Panc1 (cell line): ENCODE results near the gene CEP68. TPM values are rescaled to one million over a fixed set of nuclear protein-coding genes. Genes with fewer than 3 reads are reported as not detected.

Experiments
- ATAC-seq: fragments of 200-7000 bp; cut with Tn5 transposase; 2 replicates; pipeline ENCODE4 v1.9.1; 2020; ENCODE audit warnings: mild to moderate bottlenecking, moderate library complexity
- BruUV-seq: library from RNA; stranded (reverse); fragments of 400-500 nt; replicated peaks from 2 replicates; lab custom pipeline; 2021; lab: Mats Ljungman, UMichigan
- CTCF ChIA-PET: fragments of 300-600 bp; sonication (Branson Sonifier 250); formaldehyde crosslinking; loops from one replicate; lab custom pipeline; 2022; ENCODE audit warnings: antibody characterized with exemption; lab: Charles Lee
- POLR2A ChIA-PET: fragments of 300-600 bp; sonication (Branson Sonifier 250); formaldehyde crosslinking; loops from one replicate; lab custom pipeline; 2022; ENCODE audit warnings: antibody characterized with exemption; lab: Charles Lee
- DNase-seq: peaks from one replicate; pipeline ENCODE4 v3.0.0-alpha.2; 2010; ENCODE audit warnings: low read depth, low spot score
- H3K27ac ChIP-seq: 2 replicates; pipeline ENCODE4 v1.5.1; 2011; ENCODE audit warnings: mild to moderate bottlenecking, low read length, inconsistent platforms
- H3K27me3 ChIP-seq: fragments of 200-500 bp; sonication (Bioruptor generic); 2 replicates; pipeline ENCODE4 v1.6.0; 2014; ENCODE audit warnings: low read length, inconsistent platforms; ENCODE audit not compliant: control insufficient read depth, insufficient read depth
- H3K36me3 ChIP-seq: fragments of 200-500 bp; sonication (Bioruptor generic); 2 replicates; pipeline ENCODE4 v1.5.1; 2014; ENCODE audit warnings: inconsistent platforms, mild to moderate bottlenecking, low read length, moderate library complexity; ENCODE audit not compliant: control insufficient read depth, insufficient read depth
- H3K4me1 ChIP-seq: 2 replicates; pipeline ENCODE4 v1.5.1; 2011; ENCODE audit warnings: inconsistent platforms, mild to moderate bottlenecking, low read length, moderate library complexity; ENCODE audit not compliant: control insufficient read depth, insufficient read depth
- H3K4me3 ChIP-seq, 2 experiments: 2 replicates each; pipeline ENCODE4 v1.5.1; 2011 to 2012; ENCODE audit warnings: low read depth in 2 of 2, low read length in 2 of 2, mild to moderate bottlenecking in 2 of 2, inconsistent platforms in 1 of 2, moderate library complexity in 1 of 2
- H3K9me3 ChIP-seq: fragments of 200-500 bp; sonication (Bioruptor generic); 2 replicates; pipeline ENCODE4 v1.5.1; 2014; ENCODE audit warnings: low read depth, mild to moderate bottlenecking, inconsistent platforms, low read length, moderate library complexity; ENCODE audit not compliant: control insufficient read depth, insufficient read depth
- POLR2AphosphoS5 ChIP-seq: IDR thresholded peaks from 2 replicates; pipeline ENCODE4 v1.6.1; 2012; ENCODE audit warnings: mild to moderate bottlenecking, low read depth, low read length, moderate library complexity
- SIN3A ChIP-seq: IDR thresholded peaks from 2 replicates; pipeline ENCODE4 v1.6.1; 2012; ENCODE audit warnings: low read depth, mild to moderate bottlenecking, low read length, moderate library complexity, borderline replicate concordance; ENCODE audit not compliant: insufficient read depth
- TCF7L2 ChIP-seq: IDR thresholded peaks from 2 replicates; pipeline ENCODE4 v1.6.1; 2011; ENCODE audit warnings: mild to moderate bottlenecking, low read depth, low read length, inconsistent platforms
- in situ Hi-C: cut with HindIII; loops from 2 replicates; pipeline ENCODE4 v1.10.0; 2016; ENCODE audit warnings: low sequenced_read_pairs, low pct_unique_long_range_greater_than_20kb
- intact Hi-C: fragments of 100-400 bp; cut with micrococcal nuclease; formaldehyde crosslinking; loops from one replicate; pipeline ENCODE4 v1.10.0; 2022; ENCODE audit not compliant: unreplicated experiment
- total RNA-seq: library from RNA; stranded (reverse); gene quantifications from one replicate; pipeline ENCODE4 v1.2.1, GENCODE V29; 2021; ENCODE audit not compliant: unreplicated experiment
- TF ChIP-seq, protein P1 (sequence below), 2 experiments: IDR thresholded peaks; 2 replicates each; pipeline ENCODE4 v1.6.1; 2011 to 2012; ENCODE audit warnings: low read depth in 2 of 2, control low read depth in 1 of 2, low read length in 1 of 2, mild to moderate bottlenecking in 1 of 2, moderate library complexity in 1 of 2; ENCODE audit not compliant: insufficient read depth in 1 of 2
- TF ChIP-seq, protein P2 (sequence below): fragments of 450-650 bp; IDR thresholded peaks from 2 replicates; pipeline ENCODE4 v1.5.1; 2017; ENCODE audit warnings: mild to moderate bottlenecking

The CEP68 gene
- total RNA-seq, 1 experiment from 2014 or later = 13.3 TPM

DNA sequence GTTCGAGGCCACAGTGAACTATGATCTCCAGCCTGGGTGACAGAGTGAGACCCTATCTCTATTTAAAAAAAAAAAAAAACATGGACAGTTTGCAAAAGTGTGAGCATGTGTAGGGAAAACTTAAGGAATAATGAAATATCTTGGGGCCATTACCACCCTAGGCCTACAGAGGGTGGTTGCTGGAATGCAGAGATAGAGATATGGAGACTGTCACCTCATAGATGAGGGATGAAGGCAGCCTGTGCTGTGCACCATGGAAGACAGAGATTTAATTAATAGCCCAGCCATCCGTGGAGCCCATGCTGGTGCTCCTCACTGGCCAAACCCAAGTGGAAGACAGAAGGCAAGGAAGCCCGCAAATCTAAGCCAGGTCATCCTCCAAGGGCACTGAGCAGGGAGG, 16.6 kb upstream of the CEP68 start:
- Histone ChIP-seq H3K27ac (no peak overlapping the region), H3K27me3 (no peaks in the 10 kb centered on the region), H3K36me3 (no peaks in the 10 kb centered on the region), H3K4me3 (no peak overlapping the region), H3K9me3 (no peaks in the 10 kb centered on the region), H3K4me1 (no peaks in the 10 kb centered on the region)
- TF ChIP-seq, protein P1, sequence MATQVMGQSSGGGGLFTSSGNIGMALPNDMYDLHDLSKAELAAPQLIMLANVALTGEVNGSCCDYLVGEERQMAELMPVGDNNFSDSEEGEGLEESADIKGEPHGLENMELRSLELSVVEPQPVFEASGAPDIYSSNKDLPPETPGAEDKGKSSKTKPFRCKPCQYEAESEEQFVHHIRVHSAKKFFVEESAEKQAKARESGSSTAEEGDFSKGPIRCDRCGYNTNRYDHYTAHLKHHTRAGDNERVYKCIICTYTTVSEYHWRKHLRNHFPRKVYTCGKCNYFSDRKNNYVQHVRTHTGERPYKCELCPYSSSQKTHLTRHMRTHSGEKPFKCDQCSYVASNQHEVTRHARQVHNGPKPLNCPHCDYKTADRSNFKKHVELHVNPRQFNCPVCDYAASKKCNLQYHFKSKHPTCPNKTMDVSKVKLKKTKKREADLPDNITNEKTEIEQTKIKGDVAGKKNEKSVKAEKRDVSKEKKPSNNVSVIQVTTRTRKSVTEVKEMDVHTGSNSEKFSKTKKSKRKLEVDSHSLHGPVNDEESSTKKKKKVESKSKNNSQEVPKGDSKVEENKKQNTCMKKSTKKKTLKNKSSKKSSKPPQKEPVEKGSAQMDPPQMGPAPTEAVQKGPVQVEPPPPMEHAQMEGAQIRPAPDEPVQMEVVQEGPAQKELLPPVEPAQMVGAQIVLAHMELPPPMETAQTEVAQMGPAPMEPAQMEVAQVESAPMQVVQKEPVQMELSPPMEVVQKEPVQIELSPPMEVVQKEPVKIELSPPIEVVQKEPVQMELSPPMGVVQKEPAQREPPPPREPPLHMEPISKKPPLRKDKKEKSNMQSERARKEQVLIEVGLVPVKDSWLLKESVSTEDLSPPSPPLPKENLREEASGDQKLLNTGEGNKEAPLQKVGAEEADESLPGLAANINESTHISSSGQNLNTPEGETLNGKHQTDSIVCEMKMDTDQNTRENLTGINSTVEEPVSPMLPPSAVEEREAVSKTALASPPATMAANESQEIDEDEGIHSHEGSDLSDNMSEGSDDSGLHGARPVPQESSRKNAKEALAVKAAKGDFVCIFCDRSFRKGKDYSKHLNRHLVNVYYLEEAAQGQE (IDR thresholded peaks at IDR 0.05; ENCODE audit: insufficient read depth in 1 of 2, low read depth in 2 of 2, low read length in 1 of 2) = no peak
- TF ChIP-seq POLR2AphosphoS5 (no peak), TCF7L2 (no peak), SIN3A (no peak)
- TF ChIP-seq, protein P2, sequence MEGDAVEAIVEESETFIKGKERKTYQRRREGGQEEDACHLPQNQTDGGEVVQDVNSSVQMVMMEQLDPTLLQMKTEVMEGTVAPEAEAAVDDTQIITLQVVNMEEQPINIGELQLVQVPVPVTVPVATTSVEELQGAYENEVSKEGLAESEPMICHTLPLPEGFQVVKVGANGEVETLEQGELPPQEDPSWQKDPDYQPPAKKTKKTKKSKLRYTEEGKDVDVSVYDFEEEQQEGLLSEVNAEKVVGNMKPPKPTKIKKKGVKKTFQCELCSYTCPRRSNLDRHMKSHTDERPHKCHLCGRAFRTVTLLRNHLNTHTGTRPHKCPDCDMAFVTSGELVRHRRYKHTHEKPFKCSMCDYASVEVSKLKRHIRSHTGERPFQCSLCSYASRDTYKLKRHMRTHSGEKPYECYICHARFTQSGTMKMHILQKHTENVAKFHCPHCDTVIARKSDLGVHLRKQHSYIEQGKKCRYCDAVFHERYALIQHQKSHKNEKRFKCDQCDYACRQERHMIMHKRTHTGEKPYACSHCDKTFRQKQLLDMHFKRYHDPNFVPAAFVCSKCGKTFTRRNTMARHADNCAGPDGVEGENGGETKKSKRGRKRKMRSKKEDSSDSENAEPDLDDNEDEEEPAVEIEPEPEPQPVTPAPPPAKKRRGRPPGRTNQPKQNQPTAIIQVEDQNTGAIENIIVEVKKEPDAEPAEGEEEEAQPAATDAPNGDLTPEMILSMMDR = no peak
- DNase-seq (no peak), ATAC-seq (no peak)
- ChIA-PET POLR2A (interaction anchor here (0.6 kb wide), 1 partner anchor 677 kb away, joined by 3 read pairs; no protein-coding TSS in a partner anchor), CTCF (interaction anchor here (0.7 kb wide), 1 partner anchor 708 kb away, joined by 7 read pairs; no protein-coding TSS in a partner anchor)
- in situ Hi-C loops = no loop called here
- BruUV-seq = no TSS peak
- intact Hi-C loops = loop anchor here (1.0 to 10.0 kb wide), 2 partner anchors 122 to 535 kb away; no protein-coding TSS in a partner anchor

DNA sequence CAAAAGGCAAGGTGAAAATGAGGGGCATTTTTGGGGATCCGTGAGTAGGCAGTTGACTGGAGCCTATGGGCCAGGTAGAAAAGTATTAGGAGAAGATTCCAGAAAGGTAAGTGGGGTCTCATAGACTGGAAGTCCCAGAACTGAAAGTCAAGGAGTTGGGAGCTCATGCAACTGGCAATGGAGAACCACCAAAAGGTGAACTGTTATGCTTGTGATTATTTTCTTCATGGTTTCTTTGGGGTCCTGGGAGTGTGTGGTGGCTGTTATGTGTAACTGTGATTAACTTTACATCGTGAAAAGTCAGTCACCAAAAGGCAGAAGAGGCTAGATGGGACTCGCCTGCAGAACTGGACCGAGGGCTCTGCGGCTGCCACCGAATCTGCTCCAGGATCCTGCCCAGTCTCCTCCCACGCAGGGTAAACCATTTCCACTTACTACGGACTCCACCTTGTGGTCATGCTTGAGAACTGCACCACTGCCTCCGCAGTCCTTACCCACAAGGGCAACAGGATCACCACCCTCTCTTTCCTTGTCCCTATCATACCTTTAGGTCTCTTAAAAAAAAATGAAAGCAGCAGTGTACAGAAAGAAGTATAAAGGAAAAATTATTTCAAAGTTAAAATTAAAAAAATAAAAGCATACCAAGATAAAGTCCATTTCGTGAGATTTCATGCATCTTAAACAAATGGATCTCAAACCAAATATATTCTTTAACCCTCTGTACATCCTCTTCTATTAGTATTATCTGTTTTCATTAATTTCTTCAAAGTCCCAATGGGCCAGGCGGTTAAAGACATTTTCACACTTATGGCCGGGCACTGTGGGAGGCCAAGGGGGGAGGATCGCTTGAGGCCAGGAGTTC, 15.6 kb upstream of the CEP68 start:
- Histone ChIP-seq H3K27me3 (no peaks in the 10 kb centered on the region), H3K4me1 (no peaks in the 10 kb centered on the region), H3K4me3 (0 out of 4 replicates have a peak overlapping the region, but pooled peaks of 1 of the 2 experiments have one; percentile 14), H3K9me3 (no peaks in the 10 kb centered on the region), H3K27ac (no peak overlapping the region), H3K36me3 (no peaks in the 10 kb centered on the region)
- no TSS peak for BruUV-seq
- ChIA-PET CTCF (interaction anchor here (0.5 kb wide), 1 partner anchor 145 kb away, joined by 4 read pairs; no protein-coding TSS in a partner anchor), POLR2A (no interaction called here)
- intact Hi-C loops (loop anchor here (1.0 to 10.0 kb wide), 2 partner anchors 123 to 534 kb away; no protein-coding TSS in a partner anchor), in situ Hi-C loops (no loop called here)
- DNase-seq (peak; percentile 74), ATAC-seq (peak; percentile 99)
- TF ChIP-seq, protein P2 = peak; percentile 93
- TF ChIP-seq SIN3A = no peak
- TF ChIP-seq, protein P1 (IDR thresholded peaks at IDR 0.05; ENCODE audit: insufficient read depth in 1 of 2, low read depth in 2 of 2, low read length in 1 of 2) = no peak
- TF ChIP-seq TCF7L2 = no peak
- no peak for TF ChIP-seq POLR2AphosphoS5
